ENCODE results near the gene DAPL1.

Gene DAPL1

DNA sequence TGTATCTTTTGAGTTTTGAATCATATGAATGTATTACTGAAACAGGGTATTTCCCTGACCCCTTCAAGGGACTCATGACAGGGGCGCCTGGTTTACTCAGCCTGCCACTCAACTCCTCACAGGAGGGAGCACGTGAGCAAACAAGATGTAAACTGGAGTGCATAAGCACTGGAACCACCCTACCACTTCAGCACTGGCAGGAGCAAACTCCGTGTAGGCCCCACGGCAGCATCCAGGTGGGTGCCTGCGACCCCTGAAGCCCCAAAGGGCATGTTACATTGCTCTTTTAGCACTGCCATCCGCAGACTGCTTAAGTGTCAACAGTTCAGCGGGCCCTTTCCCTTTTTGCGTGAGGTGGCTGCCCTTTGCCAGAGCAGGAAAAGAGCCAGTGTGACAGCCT is 8.2 kb upstream of the DAPL1 start:
- in situ Hi-C loops (cut with MboI; ENCODE audit: low sequenced_read_pairs): no loop called here
- no peaks in the 10 kb centered on the region for H3K36me3 ChIP-seq (replicated peaks)
- no peaks in the 10 kb centered on the region for H3K27me3 ChIP-seq (ENCODE audit: low read depth)
- DNase-seq (ENCODE audit: low spot score in 2 of 2): no peak
- H3K4me1 ChIP-seq: no peaks in the 10 kb centered on the region
- no peaks in the 10 kb centered on the region for H3K9me3 ChIP-seq
- H3K4me3 ChIP-seq: no peak overlapping the region

DNA sequence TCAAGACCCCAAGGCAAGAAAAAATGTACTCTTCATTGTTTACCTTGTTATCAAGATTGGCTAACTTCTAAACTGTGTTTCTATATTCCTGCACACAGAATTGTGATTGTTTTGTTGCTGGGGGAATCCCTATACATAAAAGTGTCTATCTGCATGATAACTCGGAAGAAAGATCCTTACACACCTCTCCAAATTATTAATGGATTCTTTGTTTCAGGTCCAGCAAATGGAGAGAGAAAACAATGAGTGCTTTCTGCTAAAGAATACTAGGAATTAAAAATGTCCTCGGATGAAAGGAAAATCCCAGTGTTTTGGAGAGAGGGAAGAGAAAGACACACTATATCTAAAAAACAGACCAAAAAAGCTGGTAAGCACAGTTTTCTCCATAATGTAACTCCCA is 6.2 kb upstream of the DAPL1 start:
- DNase-seq (ENCODE audit: low spot score in 2 of 2): no peak
- Histone ChIP-seq H3K27me3 (ENCODE audit: low read depth) (no peaks in the 10 kb centered on the region), H3K9me3 (no peaks in the 10 kb centered on the region), H3K36me3 (replicated peaks) (no peaks in the 10 kb centered on the region), H3K4me3 (no peak overlapping the region), H3K4me1 (no peaks in the 10 kb centered on the region)
- in situ Hi-C loops (cut with MboI; ENCODE audit: low sequenced_read_pairs): no loop called here

DNA sequence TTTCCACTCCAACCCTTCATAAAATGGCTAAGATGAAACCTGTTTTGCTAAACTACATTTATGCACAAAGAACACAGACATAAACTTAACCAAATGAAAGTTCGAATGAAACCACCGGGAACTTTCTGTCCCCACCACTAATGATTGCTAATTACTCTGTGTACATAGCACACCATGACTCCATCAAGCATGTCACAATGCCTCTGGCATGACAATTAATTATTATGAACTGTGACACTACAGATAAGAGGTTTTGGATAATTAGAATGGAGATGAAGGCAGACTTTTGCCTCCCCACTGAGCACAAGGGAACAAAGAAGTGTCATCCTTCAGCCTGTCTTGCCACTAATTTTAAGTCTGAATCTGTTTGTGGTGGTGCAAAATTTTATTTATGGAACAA is 1.5 kb downstream of the DAPL1 start:
- in situ Hi-C loops (cut with MboI; ENCODE audit: low sequenced_read_pairs): no loop called here
- no peak for DNase-seq (ENCODE audit: low spot score in 2 of 2)
- Histone ChIP-seq H3K9me3 (no peaks in the 10 kb centered on the region), H3K36me3 (replicated peaks) (no peaks in the 10 kb centered on the region), H3K4me3 (no peak overlapping the region), H3K27me3 (ENCODE audit: low read depth) (no peaks in the 10 kb centered on the region), H3K4me1 (no peaks in the 10 kb centered on the region)

DNA sequence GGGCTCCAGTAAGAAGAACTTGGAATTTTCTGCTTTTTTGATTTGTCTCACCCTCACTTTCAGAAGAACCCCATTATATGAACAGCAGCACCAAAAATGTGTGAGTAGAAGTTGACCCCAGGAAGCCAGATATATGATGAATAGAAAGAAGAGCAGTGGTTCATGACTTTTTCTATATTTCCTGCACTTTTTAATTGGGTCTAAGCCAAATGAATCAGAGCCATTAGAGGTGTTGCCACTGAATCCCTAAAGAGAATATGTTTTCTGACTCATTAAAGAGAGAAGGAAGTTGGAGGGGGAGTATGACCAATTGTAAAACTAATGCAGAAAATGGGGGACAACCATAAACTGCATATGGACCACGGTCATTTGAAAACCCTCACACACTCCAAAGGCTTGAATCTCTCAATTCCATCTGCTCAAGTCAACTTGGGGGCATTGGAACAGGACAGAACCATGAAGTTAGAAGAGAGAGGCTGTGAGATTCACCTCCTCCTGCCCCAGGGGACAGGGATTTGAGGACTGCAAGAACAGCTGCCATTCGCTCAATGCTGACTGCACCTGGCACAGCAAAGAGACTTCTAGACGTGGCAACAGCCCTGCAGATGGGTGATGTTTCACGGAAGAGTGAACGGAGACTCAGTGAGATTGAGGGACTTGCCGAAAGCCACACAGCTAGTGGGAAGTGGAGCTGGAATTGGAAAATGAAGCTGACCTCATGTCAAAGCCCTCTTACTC is 3.0 kb downstream of the DAPL1 start:
- H3K4me3 ChIP-seq: no peak overlapping the region
- DNase-seq (ENCODE audit: low spot score in 2 of 2): no peak
- no peaks in the 10 kb centered on the region for H3K9me3 ChIP-seq
- H3K36me3 ChIP-seq (replicated peaks): no peaks in the 10 kb centered on the region
- no peaks in the 10 kb centered on the region for H3K4me1 ChIP-seq
- in situ Hi-C loops (cut with MboI; ENCODE audit: low sequenced_read_pairs): no loop called here
- no peaks in the 10 kb centered on the region for H3K27me3 ChIP-seq (ENCODE audit: low read depth)

DNA sequence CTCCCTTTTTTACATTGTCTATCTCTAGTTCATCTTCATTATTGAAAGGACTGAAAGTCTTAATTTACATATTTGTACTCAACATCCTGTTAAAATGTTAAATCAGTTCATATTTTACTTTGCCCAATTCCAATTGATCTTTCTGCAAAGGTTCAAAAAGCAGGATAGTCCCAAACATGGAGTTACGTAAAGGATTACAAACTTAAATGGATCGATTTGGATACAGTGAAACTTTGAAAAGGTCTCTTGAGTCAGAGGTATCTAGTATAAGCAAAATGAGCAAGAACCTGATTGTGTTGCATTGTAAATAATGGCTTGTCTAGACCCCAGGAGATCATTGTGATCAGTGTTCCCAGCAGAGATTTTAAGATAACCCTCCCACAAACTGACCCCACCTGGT is 4.1 kb downstream of the DAPL1 start:
- no peaks in the 10 kb centered on the region for H3K36me3 ChIP-seq (replicated peaks)
- no peaks in the 10 kb centered on the region for H3K9me3 ChIP-seq
- in situ Hi-C loops (cut with MboI; ENCODE audit: low sequenced_read_pairs): no loop called here
- H3K4me1 ChIP-seq: no peaks in the 10 kb centered on the region
- H3K27me3 ChIP-seq (ENCODE audit: low read depth): no peaks in the 10 kb centered on the region
- no peak overlapping the region for H3K4me3 ChIP-seq
- DNase-seq (ENCODE audit: low spot score in 2 of 2): no peak

DNA sequence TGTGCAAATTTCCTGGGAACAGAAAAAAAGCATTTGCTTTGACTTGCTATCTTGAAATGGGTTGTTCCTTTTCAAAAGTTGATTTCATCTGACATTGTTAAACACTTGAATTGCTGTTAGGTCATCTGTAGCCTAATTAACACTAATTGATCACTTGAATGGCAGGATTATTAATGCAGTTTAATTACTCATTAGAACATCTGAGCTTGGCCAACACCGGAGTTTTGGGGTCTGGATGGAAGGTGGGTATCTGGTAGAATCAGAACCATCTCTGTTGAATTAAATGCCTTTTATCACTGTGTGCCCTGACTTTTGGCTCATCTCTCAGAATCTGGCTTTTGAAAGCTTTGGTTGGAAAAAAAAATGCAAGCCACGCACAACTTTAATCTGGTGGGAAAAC is 8.4 kb downstream of the DAPL1 start:
- in situ Hi-C loops (cut with MboI; ENCODE audit: low sequenced_read_pairs): no loop called here
- Histone ChIP-seq H3K27me3 (ENCODE audit: low read depth) (no peaks in the 10 kb centered on the region), H3K4me3 (no peak overlapping the region), H3K9me3 (no peaks in the 10 kb centered on the region), H3K36me3 (replicated peaks) (no peaks in the 10 kb centered on the region), H3K4me1 (no peaks in the 10 kb centered on the region)
- no peak for DNase-seq (ENCODE audit: low spot score in 2 of 2)

DNA sequence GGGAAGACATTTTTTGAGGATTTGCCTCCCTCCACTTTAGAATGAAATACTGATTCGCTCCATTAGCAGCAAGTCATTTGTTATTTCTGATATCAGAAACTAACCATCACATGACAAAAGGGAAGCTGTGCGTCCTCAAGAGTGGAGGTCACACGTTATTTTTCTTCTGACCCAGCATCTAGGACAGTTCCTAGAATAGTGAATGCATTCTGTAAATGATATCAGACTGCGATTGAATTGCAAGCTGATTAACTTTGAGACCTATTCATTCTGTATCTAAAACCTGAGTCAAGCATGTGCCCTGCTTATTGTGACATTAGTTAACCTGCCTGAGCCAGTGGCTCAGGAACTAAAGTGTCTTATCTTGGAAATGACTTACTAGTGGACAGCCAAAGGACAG is 10.1 kb downstream of the DAPL1 start:
- H3K4me3 ChIP-seq: no peak overlapping the region
- H3K4me1 ChIP-seq: no peaks in the 10 kb centered on the region
- in situ Hi-C loops (cut with MboI; ENCODE audit: low sequenced_read_pairs): no loop called here
- no peaks in the 10 kb centered on the region for H3K9me3 ChIP-seq
- H3K27me3 ChIP-seq (ENCODE audit: low read depth): no peaks in the 10 kb centered on the region
- DNase-seq (ENCODE audit: low spot score in 2 of 2): no peak
- H3K36me3 ChIP-seq (replicated peaks): no peaks in the 10 kb centered on the region

DNA sequence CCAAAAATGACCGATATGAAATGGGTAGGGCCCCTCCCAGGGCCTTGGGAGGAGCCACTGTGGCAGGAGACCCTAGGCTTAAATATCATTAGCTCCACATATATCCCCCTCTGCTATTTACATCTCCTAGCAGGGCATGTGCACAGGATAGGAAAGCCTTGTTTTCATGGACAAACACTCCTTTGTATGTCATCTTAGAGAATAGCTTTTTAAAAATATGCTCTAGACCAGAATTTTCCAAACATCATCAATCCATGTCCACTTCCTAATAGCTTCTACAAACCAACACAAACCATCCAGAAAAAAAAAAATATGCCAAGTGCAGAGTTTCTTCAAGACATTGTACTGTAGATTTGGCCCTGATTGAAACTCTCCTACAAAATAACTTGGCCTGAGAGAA is 10.8 kb downstream of the DAPL1 start:
- in situ Hi-C loops (cut with MboI; ENCODE audit: low sequenced_read_pairs): no loop called here
- Histone ChIP-seq H3K4me1 (no peaks in the 10 kb centered on the region), H3K4me3 (no peak overlapping the region), H3K9me3 (no peaks in the 10 kb centered on the region), H3K36me3 (replicated peaks) (no peaks in the 10 kb centered on the region), H3K27me3 (ENCODE audit: low read depth) (no peaks in the 10 kb centered on the region; the same call in 1 of the 2 replicates)
- no peak for DNase-seq (ENCODE audit: low spot score in 2 of 2)

DNA sequence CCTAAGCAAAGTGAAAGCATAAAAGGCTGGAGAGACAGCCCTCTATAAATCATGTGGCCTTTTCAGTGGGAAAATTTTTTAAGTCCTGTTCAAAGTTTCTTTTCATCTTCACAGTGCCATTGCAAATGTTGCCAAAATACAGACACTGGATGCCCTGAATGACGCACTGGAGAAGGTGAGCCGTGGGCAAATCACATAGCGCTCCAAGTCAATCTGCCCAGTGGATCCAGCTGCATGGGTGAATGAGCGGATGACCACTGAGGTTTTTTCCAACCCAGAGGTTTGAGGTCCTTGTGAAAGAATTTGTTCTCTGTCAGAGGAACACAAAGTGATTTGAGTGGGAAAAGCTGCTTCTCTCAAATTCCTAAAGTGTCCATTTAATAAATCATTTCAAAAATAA is 11.8 kb downstream of the DAPL1 start:
- H3K36me3 ChIP-seq (replicated peaks): no peaks in the 10 kb centered on the region
- H3K4me3 ChIP-seq: no peak overlapping the region
- no peaks in the 10 kb centered on the region for H3K4me1 ChIP-seq
- H3K9me3 ChIP-seq: no peaks in the 10 kb centered on the region
- no peak for DNase-seq (ENCODE audit: low spot score in 2 of 2)
- in situ Hi-C loops (cut with MboI; ENCODE audit: low sequenced_read_pairs): no loop called here
- peaks cover 3% of the 10 kb centered on the region; the same call in 1 of the 2 replicates for H3K27me3 ChIP-seq (ENCODE audit: low read depth)

DNA sequence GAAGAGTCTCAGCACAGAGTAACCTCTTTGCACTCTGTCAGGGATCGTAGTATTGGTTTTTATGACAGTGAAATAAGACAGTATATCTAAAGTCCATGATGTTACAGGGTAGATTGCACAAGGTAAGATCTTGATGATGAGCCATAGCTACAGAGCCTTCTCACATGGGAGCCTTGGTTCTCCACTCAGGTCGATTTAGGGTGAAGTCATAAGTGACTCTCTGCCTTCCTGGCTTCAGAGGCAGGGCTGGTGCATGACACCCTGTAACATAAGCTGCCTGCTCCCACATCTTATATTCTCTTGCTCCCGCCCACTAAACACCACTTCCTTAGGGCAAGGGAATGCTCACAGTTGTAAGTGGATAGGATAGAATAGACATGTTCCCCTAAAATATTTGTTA is 13.3 kb downstream of the DAPL1 start:
- H3K4me3 ChIP-seq: no peak overlapping the region
- H3K9me3 ChIP-seq: no peaks in the 10 kb centered on the region
- in situ Hi-C loops (cut with MboI; ENCODE audit: low sequenced_read_pairs): no loop called here
- no peaks in the 10 kb centered on the region for H3K4me1 ChIP-seq
- DNase-seq (ENCODE audit: low spot score in 2 of 2): no peak
- H3K27me3 ChIP-seq (ENCODE audit: low read depth): peaks cover 9% of the 10 kb centered on the region; the same call in 1 of the 2 replicates
- no peaks in the 10 kb centered on the region for H3K36me3 ChIP-seq (replicated peaks)

DNA sequence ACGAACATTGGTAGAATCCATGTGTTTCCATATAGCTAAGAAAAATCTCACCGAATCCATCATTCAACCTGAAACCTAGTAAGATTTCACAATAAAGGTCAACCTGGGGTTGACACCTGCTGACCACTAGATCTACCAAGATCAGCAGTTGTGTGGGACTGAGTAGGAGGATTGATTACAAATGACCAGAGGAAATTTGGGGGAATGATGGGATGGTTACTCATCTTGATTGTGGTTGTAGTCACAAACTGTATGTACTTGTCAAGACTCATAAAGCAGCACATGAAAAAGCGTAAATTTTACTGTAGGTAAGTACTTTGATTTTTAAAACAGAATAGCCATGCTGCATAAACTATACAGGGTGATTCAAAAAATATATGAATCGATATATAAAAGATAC is 14.7 kb downstream of the DAPL1 start:
- H3K4me3 ChIP-seq: no peak overlapping the region
- H3K36me3 ChIP-seq (replicated peaks): no peaks in the 10 kb centered on the region
- in situ Hi-C loops (cut with MboI; ENCODE audit: low sequenced_read_pairs): no loop called here
- peaks cover 4% of the 10 kb centered on the region; the same call in 1 of the 2 replicates for H3K4me1 ChIP-seq
- DNase-seq (ENCODE audit: low spot score in 2 of 2): no peak
- peaks cover 9% of the 10 kb centered on the region; the same call in 1 of the 2 replicates for H3K27me3 ChIP-seq (ENCODE audit: low read depth)
- no peaks in the 10 kb centered on the region for H3K9me3 ChIP-seq

DNA sequence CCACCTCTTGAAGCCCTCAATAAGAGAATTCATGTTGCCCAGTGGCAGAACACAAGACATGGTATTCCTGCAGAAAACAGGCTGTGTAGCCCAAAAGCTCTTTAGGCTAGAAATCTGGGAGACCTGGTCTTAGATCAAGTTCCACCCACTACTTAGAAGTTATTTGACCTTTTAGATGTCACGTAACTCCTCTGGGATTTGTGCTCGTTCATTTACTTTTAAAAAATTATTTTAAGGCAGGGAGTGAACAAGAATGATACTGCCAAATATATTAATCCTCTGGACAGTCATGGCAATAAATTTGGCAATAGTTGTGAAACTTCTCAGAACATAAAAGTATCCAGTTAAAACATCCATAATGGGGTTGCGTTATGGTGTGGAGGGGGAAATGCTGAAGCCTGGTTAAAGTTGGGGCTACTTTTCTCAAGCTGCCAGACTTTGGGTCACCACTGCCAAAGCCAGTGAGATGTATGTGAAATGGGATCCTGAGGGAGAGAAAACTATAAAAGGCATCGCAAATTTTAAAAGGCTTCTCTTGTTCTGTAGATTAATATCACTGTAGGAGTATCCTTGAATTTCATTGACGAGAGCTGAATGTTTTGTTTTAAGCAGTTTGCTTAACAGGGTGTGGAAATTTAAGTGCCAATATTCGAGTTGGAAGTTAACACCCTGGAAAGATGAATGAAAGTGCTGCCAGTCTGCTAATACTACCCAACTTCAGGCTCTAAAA is 15.8 kb downstream of the DAPL1 start:
- in situ Hi-C loops (cut with MboI; ENCODE audit: low sequenced_read_pairs): no loop called here
- Histone ChIP-seq H3K9me3 (no peaks in the 10 kb centered on the region), H3K27me3 (ENCODE audit: low read depth) (peaks cover 9% of the 10 kb centered on the region; the same call in 1 of the 2 replicates), H3K36me3 (replicated peaks) (no peaks in the 10 kb centered on the region), H3K4me3 (no peak overlapping the region), H3K4me1 (peaks cover 4% of the 10 kb centered on the region; the same call in 1 of the 2 replicates)
- DNase-seq (ENCODE audit: low spot score in 2 of 2): no peak

DNA sequence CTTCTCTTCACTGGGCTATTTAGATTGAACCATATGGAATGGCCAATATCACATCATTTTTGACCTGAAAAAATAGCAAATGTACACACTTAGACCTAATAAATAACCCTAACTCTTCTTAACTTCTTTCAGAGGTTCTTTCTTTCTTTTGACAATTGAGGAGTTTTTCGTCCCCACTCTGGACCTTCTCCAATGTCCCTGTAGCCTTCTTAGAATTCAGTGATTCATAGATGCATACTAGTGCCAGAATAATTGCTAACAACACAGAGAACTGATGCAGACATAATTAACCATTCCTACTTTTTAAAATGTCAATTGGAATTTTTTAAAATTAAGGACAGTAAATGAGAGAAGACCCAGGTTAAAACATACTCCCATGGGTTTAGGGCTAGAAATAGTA is 20.0 kb downstream of the DAPL1 start:
- in situ Hi-C loops (cut with MboI; ENCODE audit: low sequenced_read_pairs): no loop called here
- peaks cover 4% of the 10 kb centered on the region; the same call in 1 of the 2 replicates for H3K4me1 ChIP-seq
- H3K4me3 ChIP-seq: no peak overlapping the region
- DNase-seq (ENCODE audit: low spot score in 2 of 2): no peak
- no peaks in the 10 kb centered on the region for H3K36me3 ChIP-seq (replicated peaks)
- peaks cover 9% of the 10 kb centered on the region; the same call in 1 of the 2 replicates for H3K27me3 ChIP-seq (ENCODE audit: low read depth)
- H3K9me3 ChIP-seq: no peaks in the 10 kb centered on the region

DNA sequence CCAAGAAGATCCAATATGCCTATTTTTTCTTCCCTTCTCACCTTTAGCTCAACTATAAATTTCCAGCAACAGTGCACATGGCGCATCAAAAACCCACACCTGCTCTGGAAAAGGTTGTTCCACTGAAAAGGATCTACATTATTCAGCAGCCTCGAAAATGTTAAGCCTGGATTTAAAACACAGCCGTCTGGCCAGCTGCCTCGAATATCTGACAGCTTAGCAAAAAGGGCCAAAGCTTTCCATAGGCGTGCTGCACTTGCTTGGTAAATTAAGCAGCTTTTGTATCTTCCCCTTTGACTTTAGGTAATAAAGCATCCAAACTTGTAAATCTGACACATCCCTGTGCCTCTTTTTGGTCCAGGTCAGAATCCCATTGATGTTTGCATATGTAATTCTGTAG is 20.5 kb downstream of the DAPL1 start:
- Histone ChIP-seq H3K36me3 (replicated peaks) (no peaks in the 10 kb centered on the region), H3K9me3 (no peaks in the 10 kb centered on the region), H3K27me3 (ENCODE audit: low read depth) (peaks cover 9% of the 10 kb centered on the region; the same call in 1 of the 2 replicates), H3K4me3 (no peak overlapping the region), H3K4me1 (peaks cover 4% of the 10 kb centered on the region; the same call in 1 of the 2 replicates)
- DNase-seq (ENCODE audit: low spot score in 2 of 2): no peak
- in situ Hi-C loops (cut with MboI; ENCODE audit: low sequenced_read_pairs): no loop called here

All from HAP-1 (cell line).